Putamen (tissue), 1 donor: Measurements from ENCODE around the gene TGFBR2.

Source experiments
- DNase-seq: peaks from one replicate; pipeline ENCODE4 v3.0.0-alpha.2; 2016; ENCODE audit warnings: low spot score

Gene TGFBR2

GRCh38 chr3:30637310-30638219 lies 31.2 kb downstream of the TGFBR2 start:
- no peak for DNase-seq

- no peak for DNase-seq
Observed at GRCh38 chr3:30638685-30639412, 32.4 kb downstream of the TGFBR2 start.

DNA sequence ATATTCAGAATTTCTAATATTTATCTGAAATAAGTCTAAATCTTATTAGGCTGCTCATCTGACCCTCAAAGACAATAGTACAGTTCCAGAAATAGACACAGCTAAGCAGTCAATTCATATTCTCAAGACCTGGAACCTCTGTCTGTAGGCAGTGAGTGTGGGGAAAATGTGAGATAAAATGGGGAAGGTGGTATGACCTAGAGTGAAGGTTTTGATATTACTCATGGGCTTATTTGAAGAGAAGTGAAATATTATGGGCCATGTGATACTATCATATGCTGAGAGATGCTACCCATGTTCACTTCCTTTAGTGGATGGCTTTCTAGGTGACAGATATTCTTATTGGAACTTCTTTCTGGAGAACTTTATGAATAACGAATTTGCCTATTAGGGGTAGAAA lies 33.5 kb downstream of the TGFBR2 start:
- DNase-seq = no peak

DNA sequence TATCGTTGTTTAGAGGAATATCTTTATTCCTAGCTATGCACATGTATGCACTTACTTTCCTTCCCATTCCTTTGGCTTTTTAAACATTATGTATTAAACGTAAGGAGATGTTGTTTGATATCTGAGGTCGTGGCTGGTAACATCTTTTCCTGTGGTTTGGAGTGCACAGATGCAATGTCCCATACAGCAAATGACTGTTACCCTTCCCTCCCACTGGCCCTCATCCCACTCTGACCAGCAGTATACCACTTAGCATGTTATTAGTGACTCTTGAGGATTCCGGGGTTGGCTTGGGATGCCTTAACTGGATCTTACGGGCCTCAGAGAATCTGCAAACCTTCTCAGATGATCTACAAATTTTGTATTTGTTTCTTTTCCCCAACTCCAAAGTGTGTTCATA lies 34.5 kb downstream of the TGFBR2 start:
- DNase-seq = no peak

DNA sequence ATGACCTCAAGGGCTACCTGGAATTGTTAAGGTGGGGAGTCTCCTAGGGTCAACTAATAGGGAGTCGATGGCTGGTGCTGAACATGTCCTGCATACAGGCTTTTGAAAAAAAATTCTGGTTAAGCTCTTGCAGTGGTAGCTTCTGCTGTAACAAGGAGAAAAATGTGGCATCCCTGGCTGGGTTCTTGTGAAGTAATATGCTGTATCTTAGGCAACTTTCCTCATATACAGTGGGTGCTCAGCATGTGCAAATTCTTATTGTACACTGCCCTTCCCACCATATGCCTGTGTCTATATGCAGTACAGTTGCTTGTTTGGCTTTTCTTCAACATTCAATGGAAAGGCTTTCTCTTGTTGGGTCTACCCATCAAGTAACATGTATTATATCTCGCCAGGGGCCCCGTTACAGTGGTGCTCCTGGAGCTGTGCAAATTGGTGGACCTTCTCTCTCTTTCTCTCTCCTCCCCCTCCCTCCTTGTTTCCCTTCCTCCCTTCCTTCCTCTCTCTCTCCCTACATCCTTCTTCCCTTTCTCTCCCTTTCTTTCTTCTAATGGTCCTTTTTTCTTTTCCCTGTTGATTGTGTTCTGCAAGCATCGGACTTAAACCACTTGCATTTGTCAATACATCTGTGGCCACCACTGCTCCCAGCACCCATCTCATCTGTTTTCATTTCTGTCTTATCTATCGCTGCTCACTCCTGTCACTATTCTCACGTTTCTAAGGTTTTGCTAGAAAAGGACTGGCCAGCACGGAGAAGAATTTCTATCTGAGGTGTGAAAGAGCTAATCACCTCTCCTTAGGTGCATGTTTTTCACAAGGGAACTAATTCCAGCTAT lies 35.2 kb downstream of the TGFBR2 start:
- DNase-seq = no peak

GRCh38 chr3:30642849-30643361 lies 36.5 kb downstream of the TGFBR2 start:
- DNase-seq = no peak

GRCh38 chr3:30643763-30644462 lies 37.5 kb downstream of the TGFBR2 start:
- DNase-seq = no peak

DNA sequence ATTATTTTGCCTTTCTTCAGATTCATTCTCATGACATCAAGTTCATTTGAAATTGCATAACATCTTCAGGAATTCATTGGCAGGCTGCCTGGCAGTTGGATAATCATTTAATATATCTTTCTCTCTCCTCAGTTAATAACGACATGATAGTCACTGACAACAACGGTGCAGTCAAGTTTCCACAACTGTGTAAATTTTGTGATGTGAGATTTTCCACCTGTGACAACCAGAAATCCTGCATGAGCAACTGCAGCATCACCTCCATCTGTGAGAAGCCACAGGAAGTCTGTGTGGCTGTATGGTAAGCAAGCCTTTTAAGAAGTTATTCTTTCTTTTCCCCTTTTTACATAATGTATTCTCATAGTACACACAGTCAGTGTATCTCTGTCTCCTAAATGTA lies 38.2 kb downstream of the TGFBR2 start:
- DNase-seq = no peak

DNA sequence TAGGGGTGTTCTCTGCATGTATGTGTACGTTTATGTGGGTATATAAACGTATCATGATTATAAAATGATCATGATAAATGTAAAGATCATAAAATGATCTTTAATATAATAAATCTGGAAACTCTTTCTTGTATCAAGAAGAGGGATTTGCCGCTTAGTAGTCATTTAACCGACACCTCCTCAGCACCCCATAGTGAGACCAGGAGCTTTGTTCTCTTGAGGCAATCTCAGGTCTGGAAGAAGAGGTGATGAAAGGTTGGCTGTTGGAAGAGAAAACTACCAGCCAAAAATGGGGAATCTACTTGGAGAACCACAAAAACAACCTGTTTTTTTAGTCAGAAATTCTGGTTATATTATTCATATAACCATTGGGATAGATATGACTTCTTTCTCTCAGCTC lies 38.7 kb downstream of the TGFBR2 start:
- DNase-seq = no peak

GRCh38 chr3:30646181-30646876 lies 39.9 kb downstream of the TGFBR2 start:
- peak; percentile 34 for DNase-seq

DNA sequence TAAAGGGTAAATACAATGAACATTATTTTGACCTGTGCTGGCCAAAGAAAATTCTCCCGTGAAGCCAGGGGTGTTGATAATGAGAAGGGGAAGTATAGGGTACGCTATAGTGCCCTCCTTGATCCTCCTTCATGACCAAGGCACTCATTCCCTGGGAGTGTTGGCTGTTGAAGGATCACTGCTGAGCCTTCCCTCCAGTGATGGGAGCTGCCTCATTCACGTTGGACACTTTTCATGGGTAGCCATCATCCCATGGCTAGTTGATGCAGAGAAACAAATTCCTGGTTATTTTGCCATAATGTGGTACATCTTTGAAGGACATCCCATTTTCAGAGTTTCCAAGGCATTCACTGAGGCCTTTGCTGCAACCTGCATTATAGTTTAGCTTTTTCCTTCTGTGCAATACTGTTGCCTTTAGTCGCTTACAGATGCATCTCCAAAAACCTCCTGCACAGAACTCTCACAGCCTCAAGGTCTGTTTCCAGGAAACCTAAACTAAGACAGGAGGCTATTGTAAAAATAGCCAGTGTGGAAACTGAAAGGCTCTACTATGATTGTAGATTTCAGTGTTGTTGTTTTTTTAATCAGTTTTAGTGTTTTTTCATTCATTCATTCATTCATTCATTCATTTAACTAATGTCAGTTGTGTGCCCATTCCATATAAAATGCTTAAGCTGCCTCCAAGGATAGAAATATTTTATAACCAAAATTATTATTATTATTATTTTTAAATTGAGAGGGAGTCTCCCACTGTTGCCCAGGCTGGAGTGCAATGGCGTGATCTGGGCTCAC lies 40.8 kb downstream of the TGFBR2 start:
- DNase-seq = no peak

- no peak for DNase-seq
Observed at GRCh38 chr3:30648670-30649357, 42.4 kb downstream of the TGFBR2 start.

DNA sequence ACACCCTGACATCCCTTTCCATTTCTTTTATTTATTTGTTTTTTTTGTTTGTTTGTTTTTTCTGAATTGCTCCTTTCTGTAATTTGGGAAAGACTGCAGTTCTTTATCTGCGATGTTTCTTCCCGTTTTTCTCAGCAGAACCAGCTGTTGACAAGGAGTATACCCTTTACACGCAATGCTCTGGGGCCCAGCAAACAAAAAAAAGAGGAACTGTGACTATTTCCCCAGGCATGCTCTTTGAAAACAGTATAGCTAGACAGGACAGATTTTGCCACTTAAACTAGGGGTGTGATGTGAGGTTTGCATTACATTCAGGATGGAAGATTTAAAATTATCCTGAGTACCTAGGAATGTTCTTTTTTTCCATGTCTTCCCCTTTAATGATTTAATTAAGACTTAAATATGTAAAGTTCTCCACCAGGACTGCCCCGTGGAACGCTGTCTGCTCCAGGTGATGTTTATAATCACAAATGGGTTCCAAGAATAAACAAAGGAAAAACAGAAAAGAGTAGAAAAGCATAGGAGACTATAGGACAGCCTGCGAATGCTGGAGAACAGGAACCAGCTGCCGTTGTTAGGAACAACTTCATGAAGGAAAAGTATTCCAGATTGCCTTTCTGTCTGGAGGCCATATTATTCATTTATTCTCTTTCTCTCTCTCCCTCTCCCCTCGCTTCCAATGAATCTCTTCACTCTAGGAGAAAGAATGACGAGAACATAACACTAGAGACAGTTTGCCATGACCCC lies 43.3 kb downstream of the TGFBR2 start:
- no peak for DNase-seq

DNA sequence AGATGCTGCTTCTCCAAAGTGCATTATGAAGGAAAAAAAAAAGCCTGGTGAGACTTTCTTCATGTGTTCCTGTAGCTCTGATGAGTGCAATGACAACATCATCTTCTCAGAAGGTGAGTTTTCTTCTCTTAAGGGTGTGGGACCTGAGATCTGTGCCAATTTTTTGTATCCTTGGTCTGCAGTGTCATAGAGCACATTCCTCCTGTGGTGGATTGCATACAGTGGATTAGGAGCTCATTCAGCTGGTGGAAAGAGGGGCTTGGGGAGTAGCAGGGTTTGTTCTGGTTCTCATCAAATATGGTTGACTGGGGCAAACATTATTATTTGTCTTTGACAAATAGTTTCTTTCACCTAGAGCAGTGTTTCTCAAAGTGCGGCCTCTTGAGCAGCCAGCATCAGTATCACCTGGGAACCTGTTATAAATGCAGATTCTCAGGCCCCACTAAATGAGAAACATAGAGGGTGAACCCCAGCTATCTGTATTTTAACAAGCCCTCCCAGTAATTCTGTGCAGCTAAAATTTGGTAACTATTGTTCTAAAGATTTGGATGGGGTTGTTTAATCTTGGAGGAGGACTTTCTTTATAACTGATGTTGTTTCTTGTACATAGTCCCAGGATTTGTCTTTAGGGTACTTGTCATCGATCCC lies 44.1 kb downstream of the TGFBR2 start:
- DNase-seq = no peak

DNA sequence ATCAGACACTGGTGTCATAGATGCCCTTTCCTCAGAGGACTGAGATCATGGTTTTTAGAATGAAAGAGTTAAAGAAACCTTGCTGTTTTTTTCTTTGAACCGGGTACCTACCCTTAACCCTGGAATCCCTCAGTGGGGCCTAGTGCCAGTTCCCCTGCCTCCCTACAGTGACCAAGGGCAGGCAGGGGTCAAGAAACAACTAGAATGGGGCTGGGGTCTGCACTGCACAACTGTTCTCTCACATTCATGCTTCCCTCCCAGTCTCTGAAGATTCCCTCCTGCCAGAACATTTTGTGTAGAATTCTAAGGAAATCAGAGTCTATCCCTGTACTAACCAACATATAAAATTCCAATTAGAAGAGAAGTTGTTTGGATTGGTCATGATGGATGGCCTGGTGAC lies 47.9 kb downstream of the TGFBR2 start:
- DNase-seq = no peak

GRCh38 chr3:30655187-30655812 lies 48.9 kb downstream of the TGFBR2 start:
- DNase-seq = no peak

DNA sequence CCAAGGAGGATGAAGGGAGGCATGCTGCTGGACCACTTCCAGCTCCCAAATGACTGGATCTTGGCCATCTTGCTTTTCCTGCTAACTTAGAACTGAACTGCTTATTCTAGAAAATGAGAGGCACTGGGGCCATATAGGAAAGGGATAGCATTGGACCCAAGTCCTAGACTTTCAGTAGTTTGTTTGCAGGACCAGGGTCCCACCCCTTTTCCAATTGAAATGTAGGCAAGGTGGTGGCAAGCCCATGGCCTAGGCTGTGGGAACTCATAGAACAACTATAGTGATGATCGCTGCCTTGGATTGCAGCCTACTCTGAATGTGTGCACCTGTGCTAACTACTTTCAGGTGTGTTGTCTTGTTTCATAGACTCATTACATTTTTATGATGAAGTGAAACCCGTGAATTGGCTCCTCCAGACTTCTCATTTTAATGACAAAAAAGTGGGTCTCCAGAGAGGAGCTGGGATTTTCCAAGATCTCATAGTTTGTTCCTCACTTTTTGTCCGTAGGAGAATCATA lies 50.3 kb downstream of the TGFBR2 start:
- DNase-seq = no peak

GRCh38 chr3:30657914-30658313 lies 51.5 kb downstream of the TGFBR2 start:
- no peak for DNase-seq
